Putamen (tissue), 1 donor: ENCODE measurements around the gene GAGE12G.
"Not testable (repeated sequence)": the region's sequence is repeated elsewhere in the genome, so short reads cannot be mapped to it uniquely, and the experiment has no call there.

ENCODE experiments used
- DNase-seq: peaks from one replicate; pipeline ENCODE4 v3.0.0-alpha.2; 2016; ENCODE audit warnings: low spot score

GAGE12G gene, protein sequence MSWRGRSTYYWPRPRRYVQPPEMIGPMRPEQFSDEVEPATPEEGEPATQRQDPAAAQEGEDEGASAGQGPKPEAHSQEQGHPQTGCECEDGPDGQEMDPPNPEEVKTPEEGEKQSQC

DNA sequence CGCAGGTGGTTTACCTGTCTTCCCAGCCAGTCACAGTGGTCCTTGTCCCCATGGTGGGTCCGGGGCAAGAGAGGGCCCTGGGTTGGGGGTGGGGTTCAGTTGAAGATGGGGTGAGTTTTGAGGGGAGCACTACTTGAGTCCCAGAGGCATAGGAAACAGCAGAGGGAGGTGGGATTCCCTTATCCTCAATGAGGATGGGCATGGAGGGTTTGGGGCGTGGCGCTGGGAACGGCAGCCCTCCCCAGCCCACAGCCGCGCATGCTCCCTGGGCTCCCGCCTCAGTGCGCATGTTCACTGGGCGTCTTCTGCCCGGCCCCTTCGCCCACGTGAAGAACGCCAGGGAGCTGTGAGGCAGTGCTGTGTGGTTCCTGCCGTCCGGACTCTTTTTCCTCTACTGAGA, at the start of gene GAGE12G:
GAGE12G (plus strand) TSS at position 301 of the 400 bp plus-strand sequence. CDS start 1,155 bp downstream, outside the sequence.
- not testable (repeated sequence) for DNase-seq

DNA sequence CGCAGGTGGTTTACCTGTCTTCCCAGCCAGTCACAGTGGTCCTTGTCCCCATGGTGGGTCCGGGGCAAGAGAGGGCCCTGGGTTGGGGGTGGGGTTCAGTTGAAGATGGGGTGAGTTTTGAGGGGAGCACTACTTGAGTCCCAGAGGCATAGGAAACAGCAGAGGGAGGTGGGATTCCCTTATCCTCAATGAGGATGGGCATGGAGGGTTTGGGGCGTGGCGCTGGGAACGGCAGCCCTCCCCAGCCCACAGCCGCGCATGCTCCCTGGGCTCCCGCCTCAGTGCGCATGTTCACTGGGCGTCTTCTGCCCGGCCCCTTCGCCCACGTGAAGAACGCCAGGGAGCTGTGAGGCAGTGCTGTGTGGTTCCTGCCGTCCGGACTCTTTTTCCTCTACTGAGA, 38.3 kb upstream of the GAGE12G start, which contains the start of gene GAGE12C:
GAGE12C (plus strand) TSS at position 301 of the 400 bp plus-strand sequence. CDS start 1,155 bp downstream, outside the sequence.
- DNase-seq: not testable (repeated sequence)

DNA sequence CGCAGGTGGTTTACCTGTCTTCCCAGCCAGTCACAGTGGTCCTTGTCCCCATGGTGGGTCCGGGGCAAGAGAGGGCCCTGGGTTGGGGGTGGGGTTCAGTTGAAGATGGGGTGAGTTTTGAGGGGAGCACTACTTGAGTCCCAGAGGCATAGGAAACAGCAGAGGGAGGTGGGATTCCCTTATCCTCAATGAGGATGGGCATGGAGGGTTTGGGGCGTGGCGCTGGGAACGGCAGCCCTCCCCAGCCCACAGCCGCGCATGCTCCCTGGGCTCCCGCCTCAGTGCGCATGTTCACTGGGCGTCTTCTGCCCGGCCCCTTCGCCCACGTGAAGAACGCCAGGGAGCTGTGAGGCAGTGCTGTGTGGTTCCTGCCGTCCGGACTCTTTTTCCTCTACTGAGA, 28.8 kb upstream of the GAGE12G start, which contains the start of gene GAGE12D:
GAGE12D (plus strand) TSS at position 301 of the 400 bp plus-strand sequence. CDS start 1,155 bp downstream, outside the sequence.
- DNase-seq: not testable (repeated sequence)

DNA sequence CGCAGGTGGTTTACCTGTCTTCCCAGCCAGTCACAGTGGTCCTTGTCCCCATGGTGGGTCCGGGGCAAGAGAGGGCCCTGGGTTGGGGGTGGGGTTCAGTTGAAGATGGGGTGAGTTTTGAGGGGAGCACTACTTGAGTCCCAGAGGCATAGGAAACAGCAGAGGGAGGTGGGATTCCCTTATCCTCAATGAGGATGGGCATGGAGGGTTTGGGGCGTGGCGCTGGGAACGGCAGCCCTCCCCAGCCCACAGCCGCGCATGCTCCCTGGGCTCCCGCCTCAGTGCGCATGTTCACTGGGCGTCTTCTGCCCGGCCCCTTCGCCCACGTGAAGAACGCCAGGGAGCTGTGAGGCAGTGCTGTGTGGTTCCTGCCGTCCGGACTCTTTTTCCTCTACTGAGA, 19.2 kb upstream of the GAGE12G start, which contains the start of gene GAGE12E:
GAGE12E (plus strand) TSS at position 301 of the 400 bp plus-strand sequence. CDS start 1,155 bp downstream, outside the sequence.
- not testable (repeated sequence) for DNase-seq

DNA sequence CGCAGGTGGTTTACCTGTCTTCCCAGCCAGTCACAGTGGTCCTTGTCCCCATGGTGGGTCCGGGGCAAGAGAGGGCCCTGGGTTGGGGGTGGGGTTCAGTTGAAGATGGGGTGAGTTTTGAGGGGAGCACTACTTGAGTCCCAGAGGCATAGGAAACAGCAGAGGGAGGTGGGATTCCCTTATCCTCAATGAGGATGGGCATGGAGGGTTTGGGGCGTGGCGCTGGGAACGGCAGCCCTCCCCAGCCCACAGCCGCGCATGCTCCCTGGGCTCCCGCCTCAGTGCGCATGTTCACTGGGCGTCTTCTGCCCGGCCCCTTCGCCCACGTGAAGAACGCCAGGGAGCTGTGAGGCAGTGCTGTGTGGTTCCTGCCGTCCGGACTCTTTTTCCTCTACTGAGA, 9.7 kb upstream of the GAGE12G start, which contains the start of gene GAGE12F:
GAGE12F (plus strand) TSS at position 301 of the 400 bp plus-strand sequence. CDS start 1,155 bp downstream, outside the sequence.
- not testable (repeated sequence) for DNase-seq

DNA sequence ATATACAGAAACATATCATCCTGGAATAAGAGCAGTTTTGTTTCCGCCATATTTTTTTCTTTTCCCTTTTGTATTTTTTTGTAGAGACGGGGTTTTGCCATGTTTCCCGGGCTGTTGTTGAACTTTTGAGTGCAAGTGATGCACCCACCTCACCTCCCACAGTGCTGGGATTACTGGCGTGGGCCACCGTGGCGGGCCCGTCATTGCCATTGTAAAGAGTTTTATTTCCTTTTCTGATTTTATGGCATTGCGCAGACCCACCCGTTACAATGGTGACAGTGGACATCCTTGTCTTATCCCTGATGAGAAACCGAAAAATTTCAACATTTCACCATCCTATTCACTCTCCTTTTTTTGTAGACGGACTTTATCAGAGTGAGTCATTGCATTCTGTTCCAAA, 1.5 kb upstream of the GAGE12G start:
- DNase-seq: not testable (repeated sequence)

DNA sequence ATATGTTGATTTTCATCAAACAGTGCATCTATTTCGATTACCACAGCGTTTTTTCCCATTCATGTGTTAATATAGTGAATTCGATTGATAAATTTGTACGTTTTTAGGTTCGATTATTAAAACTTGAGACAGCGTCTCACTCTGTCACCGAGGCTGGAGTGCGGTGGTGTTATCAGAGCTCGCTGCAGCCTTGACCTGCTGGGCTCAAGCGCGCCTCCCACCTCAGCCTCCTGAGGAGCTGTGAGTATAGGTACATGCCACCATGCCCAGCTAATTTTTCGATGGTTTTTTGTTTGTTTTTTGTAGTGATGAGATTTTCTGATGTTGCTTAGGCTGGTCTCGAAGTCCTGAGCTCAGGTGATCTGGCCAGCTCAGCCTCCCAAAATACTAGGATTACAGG, 1.0 kb upstream of the GAGE12G start:
- DNase-seq: not testable (repeated sequence)

DNA sequence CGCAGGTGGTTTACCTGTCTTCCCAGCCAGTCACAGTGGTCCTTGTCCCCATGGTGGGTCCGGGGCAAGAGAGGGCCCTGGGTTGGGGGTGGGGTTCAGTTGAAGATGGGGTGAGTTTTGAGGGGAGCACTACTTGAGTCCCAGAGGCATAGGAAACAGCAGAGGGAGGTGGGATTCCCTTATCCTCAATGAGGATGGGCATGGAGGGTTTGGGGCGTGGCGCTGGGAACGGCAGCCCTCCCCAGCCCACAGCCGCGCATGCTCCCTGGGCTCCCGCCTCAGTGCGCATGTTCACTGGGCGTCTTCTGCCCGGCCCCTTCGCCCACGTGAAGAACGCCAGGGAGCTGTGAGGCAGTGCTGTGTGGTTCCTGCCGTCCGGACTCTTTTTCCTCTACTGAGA, 9.4 kb downstream of the GAGE12G start, which contains the start of gene GAGE12H:
GAGE12H (plus strand) TSS at position 301 of the 400 bp plus-strand sequence. CDS start 1,155 bp downstream, outside the sequence.
- not testable (repeated sequence) for DNase-seq

DNA sequence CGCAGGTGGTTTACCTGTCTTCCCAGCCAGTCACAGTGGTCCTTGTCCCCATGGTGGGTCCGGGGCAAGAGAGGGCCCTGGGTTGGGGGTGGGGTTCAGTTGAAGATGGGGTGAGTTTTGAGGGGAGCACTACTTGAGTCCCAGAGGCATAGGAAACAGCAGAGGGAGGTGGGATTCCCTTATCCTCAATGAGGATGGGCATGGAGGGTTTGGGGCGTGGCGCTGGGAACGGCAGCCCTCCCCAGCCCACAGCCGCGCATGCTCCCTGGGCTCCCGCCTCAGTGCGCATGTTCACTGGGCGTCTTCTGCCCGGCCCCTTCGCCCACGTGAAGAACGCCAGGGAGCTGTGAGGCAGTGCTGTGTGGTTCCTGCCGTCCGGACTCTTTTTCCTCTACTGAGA, 19.0 kb downstream of the GAGE12G start, which contains the start of gene GAGE2A:
GAGE2A (plus strand) TSS at position 301 of the 400 bp plus-strand sequence. CDS start 1,155 bp downstream, outside the sequence.
- DNase-seq: not testable (repeated sequence)

DNA sequence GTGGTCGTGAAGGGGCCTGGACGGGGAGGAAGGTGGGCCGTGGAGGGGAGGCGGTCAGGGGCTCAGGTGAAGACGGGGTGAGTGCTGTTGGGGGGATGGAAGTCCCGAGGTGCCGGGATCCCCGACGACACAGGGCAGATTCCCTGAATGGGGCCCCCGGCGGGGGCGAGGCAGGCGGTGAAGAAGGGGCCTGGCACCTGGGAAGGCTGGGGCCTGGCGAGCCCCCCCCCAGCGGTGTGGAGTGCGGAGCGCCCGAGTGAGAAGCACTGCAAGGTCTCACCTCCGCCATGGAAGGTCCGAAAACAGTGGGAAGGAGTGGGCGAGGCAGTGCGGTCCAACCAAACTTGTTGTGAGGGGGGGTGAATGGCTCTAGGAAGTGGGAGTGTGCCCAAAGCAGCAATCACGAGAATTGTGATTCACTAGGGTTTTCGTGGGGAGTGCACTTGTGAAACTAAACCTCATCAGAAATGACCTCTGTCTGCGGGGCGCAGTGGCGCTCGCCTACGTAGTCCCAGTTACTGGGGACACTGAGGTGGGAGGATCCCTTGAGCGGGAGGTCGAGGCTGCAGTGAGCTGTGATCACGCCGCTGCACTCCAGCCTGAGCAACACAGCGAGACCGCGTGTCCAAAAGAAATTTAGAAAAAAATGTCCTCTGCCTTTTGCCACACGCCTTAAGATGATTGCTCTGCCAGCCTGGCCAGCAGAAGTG, 19.7 kb downstream of the GAGE12G start:
- DNase-seq: not testable (repeated sequence)

DNA sequence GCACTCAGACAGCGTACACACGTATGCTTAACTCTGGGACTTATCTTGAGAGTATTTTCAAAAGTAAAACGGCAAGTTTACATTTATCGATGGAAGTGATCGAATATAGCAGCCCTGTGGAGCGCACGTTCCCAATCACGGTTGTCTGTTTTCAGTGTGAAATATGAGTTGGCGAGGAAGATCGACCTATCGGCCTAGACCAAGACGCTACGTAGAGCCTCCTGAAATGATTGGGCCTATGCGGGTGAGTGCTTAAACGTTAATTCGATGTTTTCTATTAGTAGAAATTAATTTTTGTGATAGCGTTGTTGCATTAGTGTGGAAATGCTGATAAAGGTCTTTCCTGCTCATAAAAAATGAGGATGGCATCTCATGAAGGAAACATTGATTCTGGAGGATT, 20.3 kb downstream of the GAGE12G start:
- DNase-seq: not testable (repeated sequence)

DNA sequence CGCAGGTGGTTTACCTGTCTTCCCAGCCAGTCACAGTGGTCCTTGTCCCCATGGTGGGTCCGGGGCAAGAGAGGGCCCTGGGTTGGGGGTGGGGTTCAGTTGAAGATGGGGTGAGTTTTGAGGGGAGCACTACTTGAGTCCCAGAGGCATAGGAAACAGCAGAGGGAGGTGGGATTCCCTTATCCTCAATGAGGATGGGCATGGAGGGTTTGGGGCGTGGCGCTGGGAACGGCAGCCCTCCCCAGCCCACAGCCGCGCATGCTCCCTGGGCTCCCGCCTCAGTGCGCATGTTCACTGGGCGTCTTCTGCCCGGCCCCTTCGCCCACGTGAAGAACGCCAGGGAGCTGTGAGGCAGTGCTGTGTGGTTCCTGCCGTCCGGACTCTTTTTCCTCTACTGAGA, 28.5 kb downstream of the GAGE12G start, which contains the start of gene GAGE1:
GAGE1 (plus strand) TSS at position 301 of the 400 bp plus-strand sequence. CDS start 1,155 bp downstream, outside the sequence.
- not testable (repeated sequence) for DNase-seq

DNA sequence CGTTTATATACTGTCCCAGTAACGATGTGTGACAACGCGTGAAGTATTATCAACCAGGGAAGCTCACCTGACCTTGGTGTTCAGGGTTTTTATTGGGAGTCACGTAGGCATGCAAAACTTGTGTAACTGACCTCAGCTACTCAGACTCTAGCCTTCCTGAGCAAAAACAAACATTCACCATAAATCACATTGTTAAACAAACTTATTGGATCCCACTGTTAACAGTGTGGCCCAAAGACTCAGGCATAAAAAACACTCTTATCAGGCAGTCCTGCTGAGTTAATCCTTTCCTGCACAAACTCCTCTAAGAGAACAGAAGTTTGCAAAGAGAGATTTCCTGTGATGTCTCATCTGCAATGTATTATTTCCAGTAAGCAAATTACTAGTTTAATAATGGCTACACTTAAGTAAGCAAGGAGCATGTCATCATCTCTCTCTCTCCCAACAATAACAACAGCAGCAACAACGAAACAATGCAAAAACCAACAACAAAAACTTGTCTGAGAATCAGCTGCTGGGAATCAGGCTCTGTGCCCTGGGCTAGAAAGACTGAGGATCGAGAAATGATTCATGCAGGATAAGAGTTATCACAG, 40.6 kb downstream of the GAGE12G start:
- DNase-seq: no peak

DNA sequence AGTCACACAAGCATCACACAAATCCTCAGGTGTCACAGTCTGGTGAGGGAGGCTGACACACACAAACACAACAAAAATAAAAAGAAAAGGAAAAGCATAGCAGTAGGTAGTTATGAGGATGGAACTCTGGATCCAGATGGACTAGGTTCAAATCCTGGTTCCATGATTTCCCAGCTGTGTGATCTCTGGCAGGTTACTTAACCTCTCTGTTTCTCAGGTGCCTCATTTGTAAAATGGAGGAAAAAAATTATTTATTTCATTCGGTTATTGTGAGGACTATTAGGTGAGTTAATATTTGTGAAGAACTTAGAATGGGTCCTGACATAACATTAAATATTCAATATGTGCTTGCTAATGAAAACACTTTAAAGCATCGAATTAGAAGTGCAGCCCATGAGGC, 48.4 kb downstream of the GAGE12G start:
- no peak for DNase-seq
